H1 (cell line): ENCODE measurements around the gene CBFA2T2. TPM values are rescaled to one million over a fixed set of nuclear protein-coding genes. Genes with fewer than 3 reads are reported as not detected.
"Not testable (repeated sequence)": the region's sequence is repeated elsewhere in the genome, so short reads cannot be mapped to it uniquely, and the experiment has no call there.

Source experiments
- CTCF ChIA-PET: fragments of 300-600 bp; sonication (Branson Sonifier 250); formaldehyde crosslinking; loops from one replicate; lab custom pipeline; 2021; ENCODE audit not compliant: partially characterized antibody; lab: Charles Lee
- POLR2A ChIA-PET: fragments of 300-600 bp; sonication (Branson Sonifier 250); formaldehyde crosslinking; loops from one replicate; lab custom pipeline; 2021; ENCODE audit warnings: inconsistent platforms; ENCODE audit not compliant: partially characterized antibody; lab: Charles Lee
- DNase-seq, 2 experiments: peaks; one replicate each; pipeline versions ENCODE4 v3.0.0 to v3.0.0-alpha.2; 2010 to 2022; ENCODE audit warnings: low spot score in 2 of 2, low read depth in 1 of 2, mixed read lengths in 1 of 2
- FAIRE-seq: peaks from 2 replicates; lab custom pipeline; 2011; peaks lifted over from hg19 to GRCh38; lab: Jason Lieb, UNC
- H2AFZ ChIP-seq: 2 replicates; pipeline ENCODE4 v1.8.1; 2012; ENCODE audit warnings: low read length, inconsistent platforms
- H2AK5ac ChIP-seq: 2 replicates; pipeline ENCODE4 v1.6.1; 2013; ENCODE audit warnings: low read depth, low read length
- H2BK120ac ChIP-seq: replicated peaks from 2 replicates; pipeline ENCODE3; 2013; ENCODE audit warnings: low read depth, low read length, inconsistent platforms
- H2BK12ac ChIP-seq: 2 replicates; pipeline ENCODE4 v1.6.1; 2013; ENCODE audit warnings: low read depth, low read length
- H2BK15ac ChIP-seq: 2 replicates; pipeline ENCODE4 v1.6.1; 2013; ENCODE audit warnings: low read length
- H2BK20ac ChIP-seq: 2 replicates; pipeline ENCODE4 v1.6.1; 2013; ENCODE audit warnings: low read length
- H2BK5ac ChIP-seq: 2 replicates; pipeline ENCODE4 v1.6.1; 2013; ENCODE audit warnings: low read depth, low read length
- H3K14ac ChIP-seq: 2 replicates; pipeline ENCODE4 v1.6.1; 2013; ENCODE audit warnings: inconsistent platforms; ENCODE audit not compliant: insufficient read length
- H3K18ac ChIP-seq: 2 replicates; pipeline ENCODE4 v1.6.1; 2013; ENCODE audit warnings: low read length; ENCODE audit errors: extremely low read depth
- H3K23ac ChIP-seq: 2 replicates; pipeline ENCODE4 v1.6.1; 2013; ENCODE audit warnings: inconsistent platforms; ENCODE audit not compliant: insufficient read length
- H3K23me2 ChIP-seq: 2 replicates; pipeline ENCODE4 v1.6.1; 2013; ENCODE audit warnings: low read depth, low read length
- H3K27ac ChIP-seq: 2 replicates; pipeline ENCODE4 v1.6.1; 2011; ENCODE audit warnings: low read depth, low read length, inconsistent platforms
- H3K27me3 ChIP-seq, 4 experiments: replicated peaks in 1 of 4; 1 replicate in 1 of 4; 2 replicates in 3 of 4; pipeline versions ENCODE4 v1.6.1 to v1.8.1; 2011 to 2013; ENCODE audit warnings: low read length in 3 of 4, mild to moderate bottlenecking in 3 of 4, inconsistent platforms in 2 of 4, mixed read lengths in 2 of 4, moderate library complexity in 1 of 4; ENCODE audit not compliant: control insufficient read depth in 3 of 4, insufficient read depth in 3 of 4; ENCODE audit errors: extremely low read depth in 1 of 4
- H3K36me3 ChIP-seq, 4 experiments: 2 replicates each; pipeline versions ENCODE4 v1.6.1 to v1.8.1; 2011 to 2013; ENCODE audit warnings: mild to moderate bottlenecking in 4 of 4, low read length in 3 of 4, moderate library complexity in 2 of 4, control low read depth in 1 of 4, inconsistent platforms in 1 of 4; ENCODE audit not compliant: insufficient read depth in 4 of 4, control insufficient read depth in 2 of 4
- H3K4ac ChIP-seq: replicated peaks from 2 replicates; pipeline ENCODE3; 2013; ENCODE audit warnings: low read length, low read depth, mixed read lengths, inconsistent platforms; ENCODE audit not compliant: insufficient read length
- H3K4me1 ChIP-seq, 4 experiments: replicated peaks in 1 of 4; 1 replicate in 1 of 4; 2 replicates in 3 of 4; pipeline versions ENCODE4 v1.6.1 to v1.8.1; 2011 to 2013; ENCODE audit warnings: low read length in 3 of 4, inconsistent platforms in 2 of 4, mixed read lengths in 1 of 4; ENCODE audit not compliant: insufficient read depth in 4 of 4, control insufficient read depth in 3 of 4
- H3K4me2 ChIP-seq, 2 experiments: 2 replicates each; pipeline versions ENCODE4 v1.6.1 to v1.8.1; 2011 to 2013; ENCODE audit warnings: low read depth in 2 of 2, low read length in 2 of 2, control low read depth in 1 of 2, inconsistent platforms in 1 of 2, mild to moderate bottlenecking in 1 of 2; ENCODE audit not compliant: insufficient read depth in 1 of 2
- H3K4me3 ChIP-seq, 4 experiments: fragments of 200-600, 300-600 bp in 1 of 4; sonication (generic), shearing (Covaris generic), sonication (Bioruptor Twin) in 1 of 4; 2 replicates each; pipeline versions ENCODE4 v1.5.1 to v1.8.1; 2011 to 2016; ENCODE audit warnings: low read length in 4 of 4, low read depth in 3 of 4, control low read depth in 2 of 4, inconsistent platforms in 2 of 4, mild to moderate bottlenecking in 2 of 4, mixed read lengths in 1 of 4, moderate library complexity in 1 of 4; ENCODE audit not compliant: insufficient read depth in 2 of 4; ENCODE audit errors: extremely low read depth in 1 of 4
- H3K56ac ChIP-seq: replicated peaks from 2 replicates; pipeline ENCODE3; 2013; ENCODE audit warnings: low read depth, mild to moderate bottlenecking, mixed read lengths, low read length, inconsistent platforms; ENCODE audit not compliant: insufficient read length
- H3K79me1 ChIP-seq: 2 replicates; pipeline ENCODE4 v1.6.1; 2013; ENCODE audit warnings: low read depth, low read length, control low read depth
- H3K79me2 ChIP-seq, 2 experiments: 2 replicates each; pipeline versions ENCODE4 v1.6.1 to v1.8.1; 2012 to 2013; ENCODE audit warnings: low read length in 2 of 2, mild to moderate bottlenecking in 2 of 2, inconsistent platforms in 1 of 2; ENCODE audit not compliant: insufficient read depth in 2 of 2, control insufficient read depth in 1 of 2
- H3K9ac ChIP-seq, 4 experiments: replicated peaks in 1 of 4; 1 replicate in 1 of 4; 2 replicates in 3 of 4; pipeline versions ENCODE4 v1.6.1 to v1.8.1; 2011 to 2013; ENCODE audit warnings: low read depth in 3 of 4, low read length in 3 of 4, control low read depth in 2 of 4, mild to moderate bottlenecking in 2 of 4, moderate library complexity in 2 of 4, inconsistent platforms in 1 of 4; ENCODE audit errors: extremely low read depth in 1 of 4
- H3K9me3 ChIP-seq, 2 experiments: 2 replicates each; pipeline versions ENCODE4 v1.6.1 to v1.8.1; 2012 to 2013; ENCODE audit warnings: mild to moderate bottlenecking in 2 of 2, moderate library complexity in 2 of 2, control low read depth in 1 of 2, inconsistent platforms in 1 of 2, low read depth in 1 of 2, low read length in 1 of 2, mixed read lengths in 1 of 2; ENCODE audit not compliant: insufficient read depth in 2 of 2
- H4K20me1 ChIP-seq, 2 experiments: replicated peaks in 1 of 2; 2 replicates each; pipeline versions ENCODE3 to v1.8.1; 2011 to 2013; ENCODE audit warnings: inconsistent platforms in 2 of 2, low read length in 2 of 2, mild to moderate bottlenecking in 1 of 2; ENCODE audit not compliant: insufficient read depth in 2 of 2, control insufficient read depth in 1 of 2
- H4K5ac ChIP-seq: 2 replicates; pipeline ENCODE4 v1.6.1; 2013; ENCODE audit warnings: low read length, low read depth, mixed read lengths, inconsistent platforms; ENCODE audit not compliant: insufficient read length
- H4K8ac ChIP-seq: 2 replicates; pipeline ENCODE4 v1.8.0; 2013; ENCODE audit warnings: mild to moderate bottlenecking, moderate library complexity, low read length, inconsistent platforms; ENCODE audit not compliant: insufficient read depth; ENCODE audit errors: extremely low read depth
- H4K91ac ChIP-seq: replicated peaks from 2 replicates; pipeline ENCODE3; 2013; ENCODE audit warnings: low read length, mixed read lengths, inconsistent platforms; ENCODE audit not compliant: insufficient read length
- WGBS, 2 experiments: shearing (Covaris generic) in 1 of 2; methylation state at CpG; one replicate each; pipeline versions ENCODE4 v1.1.6 to v1.1.7; 2013 to 2015; ENCODE audit warnings: low lambda C conversion rate in 2 of 2, mixed read lengths in 2 of 2, inconsistent platforms in 1 of 2, low coverage in 1 of 2, missing lambda C conversion rate in 1 of 2; ENCODE audit not compliant: insufficient replicate concordance in 2 of 2, insufficient coverage in 1 of 2, insufficient read length in 1 of 2; ENCODE audit errors: extremely low coverage in 1 of 2, missing lambda C conversion rate in 1 of 2; 5-methylcytosine and 5-hydroxymethylcytosine counted together
- polyA plus RNA-seq, 7 experiments: library from polyadenylated mRNA; depleted of rRNA in 3 of 7; stranded (reverse) in 5 of 7; unstranded in 2 of 7; fragments of >200 nt in 5 of 7; fragments of 200-250 nt in 2 of 7; gene quantifications; 1 replicate in 5 of 7; 2 replicates in 1 of 7; 4 replicates in 1 of 7; pipeline versions ENCODE4 v1.2.1 to v1.2.3, GENCODE V29; 2011 to 2013; ENCODE audit warnings: missing spikeins in 2 of 7, mixed read lengths in 2 of 7
- total RNA-seq: library from RNA; stranded (reverse); fragmentation: NEBNext Ultra II Directional; extraction: Animal tissue kit (Norgen Biotek cat#: 25700); gene quantifications from 2 replicates; pipeline ENCODE4 v1.2.1, GENCODE V29; 2021

Gene CBFA2T2
- total and polyA plus RNA-seq, 2 of the 8 experiments (the other 6 are each of a cell fraction or from before 2014, with no cell fraction given) = 11.6 to 12.9 TPM

DNA sequence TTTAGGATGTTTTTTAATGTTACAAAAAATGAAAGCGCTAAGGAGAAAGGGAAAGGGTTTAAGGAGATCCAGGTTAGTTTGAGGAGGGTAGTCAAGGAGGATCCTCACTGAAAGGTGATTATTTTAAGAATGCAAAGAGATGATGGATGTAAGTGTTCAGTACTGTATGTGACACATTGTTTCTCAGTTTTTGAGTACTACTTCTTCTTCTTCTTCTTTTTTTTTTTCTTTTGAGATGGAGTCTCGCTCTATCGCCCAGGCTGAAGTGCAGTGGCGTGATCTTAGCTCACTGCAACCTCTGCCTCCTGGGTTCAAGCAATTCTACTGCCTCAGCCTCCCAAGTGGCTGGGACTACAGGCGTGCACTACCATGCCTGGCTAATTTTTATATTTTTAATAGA is 83.4 kb downstream of the CBFA2T2 start:
- H2BK15ac ChIP-seq, H3K27ac ChIP-seq, H2AK5ac ChIP-seq, DNase-seq, H3K79me2 ChIP-seq, H3K23ac ChIP-seq, H4K8ac ChIP-seq, H4K91ac ChIP-seq, H3K14ac ChIP-seq, H3K56ac ChIP-seq, H3K4me2 ChIP-seq, H3K36me3 ChIP-seq, H3K9me3 ChIP-seq, H4K20me1 ChIP-seq, H3K27me3 ChIP-seq, POLR2A ChIA-PET, H3K4ac ChIP-seq, H2AFZ ChIP-seq, H2BK5ac ChIP-seq, H3K79me1 ChIP-seq, FAIRE-seq, H3K4me3 ChIP-seq, H3K18ac ChIP-seq, H2BK20ac ChIP-seq, H3K9ac ChIP-seq, H3K23me2 ChIP-seq, H2BK12ac ChIP-seq, H4K5ac ChIP-seq, H2BK120ac ChIP-seq: not testable (repeated sequence)
- H3K4me1 ChIP-seq = peaks cover 0 to 12% (median 4%) of the 10 kb centered on the region in 4 experiments; a peak in 2 of 7 replicates
- CTCF ChIA-PET = interaction anchor here (0.6 kb wide), 1 partner anchor 40 kb away, joined by 3 read pairs; no protein-coding TSS in a partner anchor
- 91 to 100% methylated on average over 1 to 5 of the region's 5 CpGs for WGBS, 2 experiments
